Frontal cortex (tissue), 4 donors: Measurements from ENCODE around the gene COL8A2. TPM values are rescaled to one million over a fixed set of nuclear protein-coding genes. Genes with fewer than 3 reads are reported as not detected.
A peak's percentile ranks its signal among the peaks of the same experiment; 100 is the strongest.

Source experiments
- DNase-seq, 2 donors: peaks; one replicate each; pipeline ENCODE4 v3.0.0; 2012; ENCODE audit warnings: low spot score in 2 of 2
- FAIRE-seq: peaks from 2 replicates; lab custom pipeline; 2012; peaks lifted over from hg19 to GRCh38; lab: Jason Lieb, UNC
- total RNA-seq: library from RNA; depleted of rRNA; stranded (reverse); fragments of >200 nt; gene quantifications from one replicate; pipeline ENCODE4 v1.2.3, GENCODE V29; 2014
- donor health status: control.
- donor health status: control.
- donor health status: control.

COL8A2 gene
- total RNA-seq, 1 donor from 2014 or later, result 0.82 TPM

- no peak for FAIRE-seq
- DNase-seq, result no peak
These were observed 33.2 kb upstream of the COL8A2 start for GRCh38 chr1:36157973-36158826.

- no peak for FAIRE-seq
- DNase-seq, result no peak
These were observed 32.3 kb upstream of the COL8A2 start for GRCh38 chr1:36157115-36157903.

DNA sequence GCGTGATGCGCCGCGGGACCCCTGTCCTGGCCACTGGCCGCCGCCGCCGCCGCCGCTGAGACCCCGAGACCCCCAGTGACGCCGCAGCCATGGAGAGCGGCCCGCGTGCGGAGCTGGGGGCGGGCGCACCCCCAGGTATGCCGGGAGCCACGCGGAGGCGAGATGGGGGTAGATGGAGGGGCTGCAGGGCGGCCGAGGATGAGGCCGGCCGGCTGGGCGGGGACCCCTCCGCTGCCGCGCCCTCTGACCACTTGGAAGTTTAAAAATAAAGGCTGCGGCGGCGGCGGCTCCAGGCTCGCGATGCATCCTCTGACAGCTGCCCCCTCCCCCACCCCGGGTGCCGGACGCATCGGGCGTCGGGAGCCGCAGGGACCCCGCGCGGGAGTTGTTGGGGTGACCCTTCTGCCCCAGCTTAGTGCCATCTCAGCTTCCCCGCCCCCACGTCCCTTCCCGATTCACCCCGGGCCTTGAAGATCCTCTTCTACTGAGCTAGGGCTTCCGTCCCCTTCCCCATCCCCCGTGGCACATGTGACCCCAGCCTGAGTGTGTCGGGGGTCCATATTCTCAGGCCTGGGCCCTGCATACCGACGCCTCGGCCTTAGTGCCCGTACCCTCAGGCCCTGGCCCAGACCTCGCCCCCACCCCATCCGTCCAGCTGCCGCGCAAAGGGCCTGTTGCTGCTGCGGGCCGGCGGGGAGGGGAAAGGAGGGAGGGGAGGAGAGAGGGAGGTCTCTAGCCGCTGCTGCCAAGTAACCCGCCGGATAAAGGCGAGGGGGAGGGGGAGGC, 31.5 kb upstream of the COL8A2 start:
- DNase-seq (peak; percentile 58 to 68), FAIRE-seq (no peak)

GRCh38 chr1:36155408-36156328, 30.6 kb upstream of the COL8A2 start, which contains the start of gene MAP7D1:
MAP7D1 (plus strand) TSS chr1:36156160; CDS start chr1:36156418, 258 bp downstream.
- FAIRE-seq (no peak), DNase-seq (peak; percentile 86 to 89)

- FAIRE-seq (no peak), DNase-seq (no peak)
These were observed 29.9 kb upstream of the COL8A2 start for GRCh38 chr1:36154765-36155407.

GRCh38 chr1:36154335-36154734, 29.3 kb upstream of the COL8A2 start:
- FAIRE-seq, result no peak
- DNase-seq, result no peak

DNA sequence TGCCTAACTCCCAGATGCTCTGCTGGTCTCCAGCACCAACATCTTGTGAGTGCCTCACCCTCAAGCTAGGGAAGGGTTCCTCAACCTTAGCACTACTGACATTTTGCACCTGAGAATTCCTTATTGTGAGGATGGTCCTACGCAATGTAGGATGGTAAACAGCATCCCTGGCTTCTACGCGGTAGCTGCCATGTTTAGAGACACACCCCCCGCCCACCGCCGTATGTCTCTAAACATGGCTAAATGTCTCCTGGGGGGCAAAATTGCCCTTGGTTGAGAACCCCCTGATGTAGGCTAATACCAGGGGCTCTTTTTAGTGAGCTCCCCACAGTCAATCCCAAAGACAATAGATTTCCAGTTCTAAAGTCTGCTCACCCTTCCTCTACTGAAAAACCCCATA, 28.5 kb upstream of the COL8A2 start:
- DNase-seq, result no peak
- FAIRE-seq, result no peak

- DNase-seq (no peak), FAIRE-seq (no peak)
These were observed 26.8 kb upstream of the COL8A2 start for GRCh38 chr1:36151845-36152203.

- DNase-seq (no peak), FAIRE-seq (no peak)
These were observed 26.3 kb upstream of the COL8A2 start for GRCh38 chr1:36151134-36151844.

DNA sequence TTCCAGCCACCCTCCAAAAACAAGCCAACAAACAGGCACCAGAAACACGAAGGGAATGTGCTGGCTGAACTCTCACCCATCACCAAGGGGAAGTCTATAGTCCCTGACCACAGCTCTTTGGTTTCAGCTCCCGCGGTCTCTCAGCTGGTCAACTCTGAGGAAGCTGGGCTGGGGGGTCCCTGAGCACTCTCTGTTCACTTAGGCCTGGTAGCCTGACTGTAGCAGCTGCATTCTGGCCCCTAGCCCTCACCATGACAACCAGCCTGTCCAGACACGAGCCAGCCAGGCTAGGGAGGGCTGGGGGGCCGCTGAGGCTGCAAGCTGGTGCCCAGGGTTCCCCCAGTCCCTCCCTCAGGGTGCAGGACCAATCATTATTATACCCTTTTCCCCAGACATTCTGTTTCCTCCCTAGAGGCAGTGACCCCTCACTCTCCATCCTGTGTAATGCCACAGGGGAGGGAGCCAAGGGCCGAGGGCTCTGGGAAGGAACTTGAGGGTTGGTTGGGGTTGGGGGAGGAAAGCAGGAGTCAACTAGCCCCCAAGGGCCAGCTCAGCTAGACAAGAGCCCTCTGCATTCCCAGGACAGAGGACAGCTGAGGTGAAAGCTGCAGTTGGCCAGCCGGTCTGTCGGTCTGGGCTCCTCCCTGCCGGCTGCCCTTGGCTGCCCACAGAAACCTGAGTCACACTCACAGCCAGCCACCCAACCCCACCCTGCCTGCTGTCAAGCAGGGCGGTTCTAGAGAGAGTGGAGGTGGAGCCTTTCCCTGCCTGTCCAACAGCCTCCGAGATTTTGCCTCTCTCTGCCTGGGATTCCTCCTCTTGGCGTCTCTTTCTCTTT, 25.5 kb upstream of the COL8A2 start:
- FAIRE-seq (no peak), DNase-seq (peak in 1 of 2 donors; percentile 72)

DNA sequence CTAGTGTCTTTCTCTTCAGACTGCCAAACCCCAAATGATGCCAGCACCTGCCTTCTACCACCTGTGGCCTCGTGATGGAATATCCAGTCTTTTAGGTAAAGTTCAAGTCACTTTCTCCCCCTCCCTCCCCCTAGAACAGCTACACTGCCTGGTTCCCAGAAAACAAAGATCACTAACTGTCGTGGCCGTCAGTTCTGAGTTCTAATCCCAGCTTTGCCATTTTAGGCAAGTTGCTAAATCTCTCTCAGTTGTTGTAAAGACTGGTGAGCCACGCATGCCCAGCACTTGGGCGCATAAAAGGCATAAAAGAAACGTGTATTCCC, 24.9 kb upstream of the COL8A2 start:
- DNase-seq, result no peak
- no peak for FAIRE-seq

GRCh38 chr1:36149237-36149972, 24.4 kb upstream of the COL8A2 start, which contains the start of gene TRAPPC3:
TRAPPC3 (minus strand) TSS chr1:36149486; CDS start chr1:36149378, 108 bp downstream.
- FAIRE-seq (peak; percentile 69), DNase-seq (peak; percentile 98)

DNA sequence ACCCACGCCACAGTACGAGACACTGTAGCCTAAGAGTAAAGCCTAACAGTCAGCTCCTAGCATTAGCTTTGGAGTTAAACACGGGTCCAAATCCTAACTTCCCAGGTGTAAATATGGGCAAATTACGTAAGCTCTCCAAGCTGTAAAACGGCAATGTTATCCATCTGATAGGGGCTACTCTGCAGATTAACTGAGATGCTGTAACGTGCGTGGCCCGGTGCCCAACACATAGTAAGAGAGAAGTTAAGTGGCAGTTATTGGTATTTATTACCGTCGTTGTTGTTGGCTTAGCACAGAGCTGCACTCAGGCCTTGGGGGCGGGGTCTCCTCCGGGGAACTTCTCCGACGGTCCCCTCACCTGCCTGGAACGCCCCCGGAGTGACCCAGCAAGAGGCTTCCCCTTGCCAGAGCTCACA, 23.8 kb upstream of the COL8A2 start:
- no peak for FAIRE-seq

GRCh38 chr1:36144413-36144812, 19.4 kb upstream of the COL8A2 start:
- FAIRE-seq, result no peak
- DNase-seq, result no peak

More for the DNA sequence above, 23.8 kb upstream of the COL8A2 start:
- no peak for DNase-seq

- no peak for FAIRE-seq
These were observed 18.4 kb upstream of the COL8A2 start for GRCh38 chr1:36143424-36143823.

DNA sequence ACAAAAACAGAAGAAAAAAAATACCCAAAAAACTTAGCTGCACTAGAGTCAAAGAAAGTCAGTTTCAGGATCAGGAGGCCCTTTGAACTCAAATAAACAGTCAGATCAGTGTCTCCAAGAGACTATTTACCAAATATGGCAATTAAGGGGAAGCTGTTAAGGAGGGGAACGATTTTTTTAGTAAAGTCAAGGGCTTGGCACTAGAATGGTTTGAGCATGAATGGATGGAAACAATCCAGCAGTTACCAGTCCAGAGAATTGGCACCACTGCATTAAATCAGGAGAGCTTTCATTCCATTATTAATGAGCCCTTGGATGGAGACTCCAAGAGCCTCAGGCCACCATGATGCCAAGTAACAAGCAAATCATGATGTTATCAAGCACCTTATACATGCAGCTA, 17.1 kb upstream of the COL8A2 start:
- no peak for DNase-seq
- no peak for FAIRE-seq

More at GRCh38 chr1:36143424-36143823, 18.4 kb upstream of the COL8A2 start:
- DNase-seq, result no peak
